ENCODE data around the gene TFAP2C. TPM values are rescaled to one million over a fixed set of nuclear protein-coding genes. Genes with fewer than 3 reads are reported as not detected.

Gene TFAP2C
- total and polyA plus RNA-seq, 2 experiments from 2014 or later = 12.3 to 19.0 TPM

- Histone ChIP-seq H3K9ac (no peak overlapping the region), H2AFZ (no peak overlapping the region), H3K27ac (no peak overlapping the region), H4K20me1 (ENCODE audit: insufficient read depth) (no peaks in the 10 kb centered on the region), H3F3A (ENCODE audit: insufficient read depth) (no peaks in the 10 kb centered on the region), H3K79me2 (ENCODE audit: insufficient read depth) (no peaks in the 10 kb centered on the region), H3K4me1 (ENCODE audit: insufficient read depth) (no peaks in the 10 kb centered on the region), H3K4me3 (no peak overlapping the region), H3K4me2 (ENCODE audit: unreplicated experiment) (no peak overlapping the region), H3K9me3 (ENCODE audit: low read depth) (no peaks in the 10 kb centered on the region), H3K36me3 (ENCODE audit: low read depth) (no peaks in the 10 kb centered on the region), H3K9me2 (ENCODE audit: insufficient read depth) (no peaks in the 10 kb centered on the region), H3K27me3 (replicated peaks; ENCODE audit: insufficient read depth) (no peaks in the 10 kb centered on the region)
- TF ChIP-seq EZH2phosphoT487 (IDR thresholded peaks at IDR 0.05; ENCODE audit: insufficient read depth, low read depth) (no peak), EZH2 (IDR thresholded peaks at IDR 0.05; ENCODE audit: insufficient read depth, poor library complexity, severe bottlenecking) (no peak)
- DNase-seq = no peak
- 84 to 88% methylated on average over 9 of the region's 9 CpGs for WGBS, 2 experiments (ENCODE audit: low coverage in 1 of 2, low lambda C conversion rate in 2 of 2, missing lambda C conversion rate in 2 of 2)
- in situ Hi-C loops (cut with MboI) = no loop called here
These were observed 34.6 kb downstream of the TFAP2C start for GRCh38 chr20:56663660-56664059.

- Histone ChIP-seq H3K27ac (no peak overlapping the region), H3K9me3 (ENCODE audit: low read depth) (no peaks in the 10 kb centered on the region), H3K9me2 (ENCODE audit: insufficient read depth) (no peaks in the 10 kb centered on the region), H3K4me2 (ENCODE audit: unreplicated experiment) (no peak overlapping the region), H3K4me1 (ENCODE audit: insufficient read depth) (no peaks in the 10 kb centered on the region), H3K4me3 (no peak overlapping the region), H3K27me3 (replicated peaks; ENCODE audit: insufficient read depth) (no peaks in the 10 kb centered on the region), H2AFZ (no peak overlapping the region), H3K36me3 (ENCODE audit: low read depth) (no peaks in the 10 kb centered on the region), H3F3A (ENCODE audit: insufficient read depth) (no peaks in the 10 kb centered on the region), H3K9ac (no peak overlapping the region), H4K20me1 (ENCODE audit: insufficient read depth) (no peaks in the 10 kb centered on the region), H3K79me2 (ENCODE audit: insufficient read depth) (no peaks in the 10 kb centered on the region)
- in situ Hi-C loops (cut with MboI) = no loop called here
- WGBS, 2 experiments (ENCODE audit: low coverage in 1 of 2, low lambda C conversion rate in 2 of 2, missing lambda C conversion rate in 2 of 2) = 88 to 100% methylated on average over 1 of the region's 1 CpG
- no peak for DNase-seq
- TF ChIP-seq EZH2phosphoT487 (IDR thresholded peaks at IDR 0.05; ENCODE audit: insufficient read depth, low read depth) = no peak
These were observed 35.7 kb downstream of the TFAP2C start for GRCh38 chr20:56664796-56665195.

GRCh38 chr20:56665806-56666205, 36.7 kb downstream of the TFAP2C start:
- H3K27ac ChIP-seq = no peak overlapping the region
- no peak overlapping the region for H3K4me3 ChIP-seq
- no peaks in the 10 kb centered on the region for H3K79me2 ChIP-seq (ENCODE audit: insufficient read depth)
- TF ChIP-seq EZH2 (IDR thresholded peaks at IDR 0.05; ENCODE audit: insufficient read depth, poor library complexity, severe bottlenecking) = no peak
- TF ChIP-seq EZH2phosphoT487 (IDR thresholded peaks at IDR 0.05; ENCODE audit: insufficient read depth, low read depth) = no peak
- H4K20me1 ChIP-seq (ENCODE audit: insufficient read depth) = no peaks in the 10 kb centered on the region
- H2AFZ ChIP-seq = no peak overlapping the region
- H3K9me2 ChIP-seq (ENCODE audit: insufficient read depth) = no peaks in the 10 kb centered on the region
- WGBS, 2 experiments (ENCODE audit: low coverage in 1 of 2, low lambda C conversion rate in 2 of 2, missing lambda C conversion rate in 2 of 2) = 85 to 86% methylated on average over 12 of the region's 12 CpGs
- H3F3A ChIP-seq (ENCODE audit: insufficient read depth) = no peaks in the 10 kb centered on the region
- no peaks in the 10 kb centered on the region for H3K27me3 ChIP-seq (replicated peaks; ENCODE audit: insufficient read depth)
- no peak for DNase-seq
- no peaks in the 10 kb centered on the region for H3K4me1 ChIP-seq (ENCODE audit: insufficient read depth)
- no peaks in the 10 kb centered on the region for H3K36me3 ChIP-seq (ENCODE audit: low read depth)
- no peak overlapping the region for H3K4me2 ChIP-seq (ENCODE audit: unreplicated experiment)
- H3K9ac ChIP-seq = no peak overlapping the region
- no peaks in the 10 kb centered on the region for H3K9me3 ChIP-seq (ENCODE audit: low read depth)
- in situ Hi-C loops (cut with MboI) = no loop called here

GRCh38 chr20:56673450-56673849, 44.3 kb downstream of the TFAP2C start:
- Histone ChIP-seq H4K20me1 (ENCODE audit: insufficient read depth) (no peaks in the 10 kb centered on the region), H3K9ac (no peak overlapping the region), H3K36me3 (ENCODE audit: low read depth) (no peaks in the 10 kb centered on the region), H3K27me3 (replicated peaks; ENCODE audit: insufficient read depth) (no peaks in the 10 kb centered on the region), H3K4me2 (ENCODE audit: unreplicated experiment) (no peak overlapping the region), H3K4me1 (ENCODE audit: insufficient read depth) (no peaks in the 10 kb centered on the region), H3K9me3 (ENCODE audit: low read depth) (no peaks in the 10 kb centered on the region), H3K9me2 (ENCODE audit: insufficient read depth) (no peaks in the 10 kb centered on the region), H2AFZ (no peak overlapping the region), H3K4me3 (no peak overlapping the region), H3K79me2 (ENCODE audit: insufficient read depth) (no peaks in the 10 kb centered on the region), H3K27ac (no peak overlapping the region), H3F3A (ENCODE audit: insufficient read depth) (no peaks in the 10 kb centered on the region)
- no peak for TF ChIP-seq EZH2 (IDR thresholded peaks at IDR 0.05; ENCODE audit: insufficient read depth, poor library complexity, severe bottlenecking)
- TF ChIP-seq EZH2phosphoT487 (IDR thresholded peaks at IDR 0.05; ENCODE audit: insufficient read depth, low read depth) = no peak
- 85 to 90% methylated on average over 5 of the region's 5 CpGs for WGBS, 2 experiments (ENCODE audit: low coverage in 1 of 2, low lambda C conversion rate in 2 of 2, missing lambda C conversion rate in 2 of 2)
- in situ Hi-C loops (cut with MboI) = no loop called here
- no peak for DNase-seq

GRCh38 chr20:56676001-56676400, 46.9 kb downstream of the TFAP2C start:
- no peak for DNase-seq
- in situ Hi-C loops (cut with MboI) = no loop called here
- Histone ChIP-seq H4K20me1 (ENCODE audit: insufficient read depth) (no peaks in the 10 kb centered on the region), H3K9me2 (ENCODE audit: insufficient read depth) (no peaks in the 10 kb centered on the region), H3K27me3 (replicated peaks; ENCODE audit: insufficient read depth) (no peaks in the 10 kb centered on the region), H3F3A (ENCODE audit: insufficient read depth) (no peaks in the 10 kb centered on the region), H3K27ac (no peak overlapping the region), H3K4me2 (ENCODE audit: unreplicated experiment) (no peak overlapping the region), H3K9me3 (ENCODE audit: low read depth) (no peaks in the 10 kb centered on the region), H3K4me1 (ENCODE audit: insufficient read depth) (no peaks in the 10 kb centered on the region), H3K79me2 (ENCODE audit: insufficient read depth) (no peaks in the 10 kb centered on the region), H3K36me3 (ENCODE audit: low read depth) (no peaks in the 10 kb centered on the region), H3K4me3 (no peak overlapping the region), H2AFZ (no peak overlapping the region), H3K9ac (no peak overlapping the region)
- TF ChIP-seq EZH2phosphoT487 (IDR thresholded peaks at IDR 0.05; ENCODE audit: insufficient read depth, low read depth) (no peak), EZH2 (IDR thresholded peaks at IDR 0.05; ENCODE audit: insufficient read depth, poor library complexity, severe bottlenecking) (no peak)
- 86% methylated on average over 12 of the region's 12 CpGs for WGBS, 2 experiments (ENCODE audit: low coverage in 1 of 2, low lambda C conversion rate in 2 of 2, missing lambda C conversion rate in 2 of 2)

All from GM23248 (cell line).